ENCODE results near the gene CCDC7. TPM values are rescaled to one million over a fixed set of nuclear protein-coding genes. Genes with fewer than 3 reads are reported as not detected.
"Not testable (repeated sequence)": the region's sequence is repeated elsewhere in the genome, so short reads cannot be mapped to it uniquely, and the experiment has no call there.

The CCDC7 gene
- total RNA-seq, 1 experiment from 2014 or later = 1.9 TPM

GRCh38 chr10:32577448-32577847, 131.5 kb downstream of the CCDC7 start (continued):
- TF ChIP-seq PRRX2 (CRISPR knock-in tag; IDR thresholded peaks at IDR 0.05) (no peak), USF2 (CRISPR knock-in tag; IDR thresholded peaks at IDR 0.05) (no peak), NR3C1 (CRISPR knock-in tag; conservative IDR thresholded peaks at IDR 0.05; ENCODE audit: low read depth) (no peak)

GRCh38 chr10:32582946-32583345, 137.0 kb downstream of the CCDC7 start:
- no peak overlapping the region for H3K27ac Mint-ChIP-seq
- peaks cover 9% of the 10 kb centered on the region; the same call in 1 of the 2 replicates for H3K36me3 Mint-ChIP-seq
- no peak overlapping the region for H3K4me3 Mint-ChIP-seq
- no peaks in the 10 kb centered on the region for H3K4me1 Mint-ChIP-seq
- ATAC-seq = no peak
- no peak for DNase-seq (ENCODE audit: low spot score)
- no peaks in the 10 kb centered on the region for H3K27me3 Mint-ChIP-seq (ENCODE audit: low read depth)
- ChIA-PET POLR2A (no interaction called here), CTCF (no interaction called here)
- TF ChIP-seq MYBL2 (CRISPR knock-in tag; IDR thresholded peaks at IDR 0.05) (no peak), CREM (CRISPR knock-in tag; IDR thresholded peaks at IDR 0.05) (no peak), SMAD4 (CRISPR knock-in tag; IDR thresholded peaks at IDR 0.05) (no peak)
- H3K9me3 Mint-ChIP-seq = peaks cover 14% of the 10 kb centered on the region

GRCh38 chr10:32598022-32598421, 152.1 kb downstream of the CCDC7 start:
- H3K9me3 Mint-ChIP-seq = peaks cover 80% of the 10 kb centered on the region
- H3K27ac Mint-ChIP-seq; H3K4me3 Mint-ChIP-seq; ATAC-seq; H3K27me3 Mint-ChIP-seq (ENCODE audit: low read depth); H3K4me1 Mint-ChIP-seq; DNase-seq (ENCODE audit: low spot score); POLR2A ChIA-PET; CTCF ChIA-PET: not testable (repeated sequence)
- H3K36me3 Mint-ChIP-seq = peaks cover 44% of the 10 kb centered on the region

- DNase-seq (ENCODE audit: low spot score) (no peak), ATAC-seq (no peak)
- CTCF ChIA-PET = no interaction called here
- POLR2A ChIA-PET = no interaction called here
- Mint-ChIP-seq H3K36me3 (peaks cover 52% of the 10 kb centered on the region), H3K4me3 (no peak overlapping the region), H3K27me3 (ENCODE audit: low read depth) (peaks cover 3% of the 10 kb centered on the region; the same call in 1 of the 2 replicates), H3K27ac (no peak overlapping the region), H3K4me1 (peaks cover 7% of the 10 kb centered on the region), H3K9me3 (peaks cover 79% of the 10 kb centered on the region)
- no peak for TF ChIP-seq ZNF138 (CRISPR knock-in tag; conservative IDR thresholded peaks at IDR 0.05)
- TF ChIP-seq ARID4B (CRISPR knock-in tag; IDR thresholded peaks at IDR 0.05; ENCODE audit: borderline replicate concordance) = no peak
- no peak for TF ChIP-seq NR3C1 (CRISPR knock-in tag; conservative IDR thresholded peaks at IDR 0.05; ENCODE audit: low read depth)
- no peak for TF ChIP-seq ESRRA (CRISPR knock-in tag; IDR thresholded peaks at IDR 0.05; ENCODE audit: borderline replicate concordance)
- no peak for TF ChIP-seq ZNF232 (CRISPR knock-in tag; IDR thresholded peaks at IDR 0.05)
- TF ChIP-seq RELA (CRISPR knock-in tag; IDR thresholded peaks at IDR 0.05; ENCODE audit: borderline replicate concordance) = no peak
- no peak for TF ChIP-seq ETV6 (CRISPR knock-in tag; IDR thresholded peaks at IDR 0.05)
- TF ChIP-seq ZNF121 (CRISPR knock-in tag; IDR thresholded peaks at IDR 0.05) = no peak
- TF ChIP-seq ZNF416 (CRISPR knock-in tag; IDR thresholded peaks at IDR 0.05) = no peak
- TF ChIP-seq ATF3 (CRISPR knock-in tag; conservative IDR thresholded peaks at IDR 0.05) = no peak
- no peak for TF ChIP-seq IRF1 (CRISPR knock-in tag; IDR thresholded peaks at IDR 0.05)
- no peak for TF ChIP-seq ZMAT4 (CRISPR knock-in tag; IDR thresholded peaks at IDR 0.05)
- TF ChIP-seq ZBTB43 (CRISPR knock-in tag; IDR thresholded peaks at IDR 0.05) = no peak
- no peak for TF ChIP-seq ZNF423 (CRISPR knock-in tag; IDR thresholded peaks at IDR 0.05)
Measured at GRCh38 chr10:32600317-32600716, 154.4 kb downstream of the CCDC7 start.

- H3K36me3 Mint-ChIP-seq = peaks cover 52% of the 10 kb centered on the region
- DNase-seq (ENCODE audit: low spot score); H3K27me3 Mint-ChIP-seq (ENCODE audit: low read depth); CTCF ChIA-PET; H3K4me3 Mint-ChIP-seq; ATAC-seq; H3K27ac Mint-ChIP-seq; POLR2A ChIA-PET: not testable (repeated sequence)
- peaks cover 18% of the 10 kb centered on the region for H3K4me1 Mint-ChIP-seq
- H3K9me3 Mint-ChIP-seq = peaks cover 83% of the 10 kb centered on the region
Measured at GRCh38 chr10:32601562-32601961, 155.6 kb downstream of the CCDC7 start.
